ENCODE data around the gene MYADML2. TPM values are rescaled to one million over a fixed set of nuclear protein-coding genes. Genes with fewer than 3 reads are reported as not detected.

The MYADML2 gene
- total RNA-seq, 2 experiments from 2014 or later, result not detected

DNA sequence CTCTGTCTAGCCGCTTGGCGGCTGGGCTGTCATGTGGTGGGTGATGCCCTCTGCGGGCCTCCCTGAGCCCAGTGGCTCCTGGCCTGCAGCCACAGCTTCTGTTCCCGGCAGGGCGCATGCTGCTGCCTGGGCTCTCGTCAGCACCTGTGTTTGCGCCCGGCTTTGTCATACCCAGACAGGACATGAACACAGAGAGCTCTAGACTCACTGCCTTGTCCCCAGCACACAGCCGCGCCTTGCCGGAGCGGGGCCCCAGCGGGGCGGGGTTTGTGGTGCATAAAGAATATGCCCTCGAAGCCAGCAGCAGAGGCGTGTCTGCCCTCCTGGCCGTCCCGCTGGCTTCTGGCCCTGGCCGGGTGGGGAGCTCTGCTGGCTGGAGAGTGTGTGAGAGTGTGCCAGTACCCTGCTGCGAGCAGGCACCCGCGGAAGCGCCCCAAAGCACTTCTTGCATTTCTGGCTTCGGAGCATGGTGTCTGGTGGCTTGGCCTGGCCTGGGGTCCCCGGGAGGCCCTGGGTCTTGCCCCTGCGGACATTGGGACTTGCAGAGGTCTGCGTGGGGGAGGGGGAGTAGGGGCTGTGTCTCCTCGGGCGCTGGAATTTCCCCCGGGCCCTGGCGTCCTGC, 44.8 kb upstream of the MYADML2 start:
- no peaks in the 10 kb centered on the region for H3K4me1 ChIP-seq (ENCODE audit: insufficient read depth, low read length)
- H3K4me1 Mint-ChIP-seq (ENCODE audit: low read depth), result peaks cover 4% of the 10 kb centered on the region
- H3K4me3 Mint-ChIP-seq, result no peak overlapping the region
- H3K4me3 ChIP-seq (ENCODE audit: low read length), result no peak overlapping the region
- intact Hi-C loops (cut with DNase I, micrococcal nuclease), result no loop called here
- no peaks in the 10 kb centered on the region for H3K9me3 ChIP-seq (ENCODE audit: control insufficient read depth in 1 of 2, insufficient read depth in 1 of 2, low read length in 2 of 2)
- ChIA-PET CTCF (no interaction called here), POLR2A (no interaction called here)
- no peaks in the 10 kb centered on the region for H3K27me3 ChIP-seq (ENCODE audit: control insufficient read depth in 1 of 2, insufficient read depth in 2 of 2, low read length in 2 of 2)
- H3K27ac ChIP-seq (ENCODE audit: low read depth in 1 of 2, low read length in 2 of 2), result no peak overlapping the region
- H3K36me3 ChIP-seq (ENCODE audit: insufficient read depth, low read length), result peaks cover 5% of the 10 kb centered on the region
- H3K36me3 Mint-ChIP-seq (ENCODE audit: low read depth), result peaks cover 5% of the 10 kb centered on the region
- H3K27me3 Mint-ChIP-seq, result no peaks in the 10 kb centered on the region
- TF ChIP-seq, protein P1, sequence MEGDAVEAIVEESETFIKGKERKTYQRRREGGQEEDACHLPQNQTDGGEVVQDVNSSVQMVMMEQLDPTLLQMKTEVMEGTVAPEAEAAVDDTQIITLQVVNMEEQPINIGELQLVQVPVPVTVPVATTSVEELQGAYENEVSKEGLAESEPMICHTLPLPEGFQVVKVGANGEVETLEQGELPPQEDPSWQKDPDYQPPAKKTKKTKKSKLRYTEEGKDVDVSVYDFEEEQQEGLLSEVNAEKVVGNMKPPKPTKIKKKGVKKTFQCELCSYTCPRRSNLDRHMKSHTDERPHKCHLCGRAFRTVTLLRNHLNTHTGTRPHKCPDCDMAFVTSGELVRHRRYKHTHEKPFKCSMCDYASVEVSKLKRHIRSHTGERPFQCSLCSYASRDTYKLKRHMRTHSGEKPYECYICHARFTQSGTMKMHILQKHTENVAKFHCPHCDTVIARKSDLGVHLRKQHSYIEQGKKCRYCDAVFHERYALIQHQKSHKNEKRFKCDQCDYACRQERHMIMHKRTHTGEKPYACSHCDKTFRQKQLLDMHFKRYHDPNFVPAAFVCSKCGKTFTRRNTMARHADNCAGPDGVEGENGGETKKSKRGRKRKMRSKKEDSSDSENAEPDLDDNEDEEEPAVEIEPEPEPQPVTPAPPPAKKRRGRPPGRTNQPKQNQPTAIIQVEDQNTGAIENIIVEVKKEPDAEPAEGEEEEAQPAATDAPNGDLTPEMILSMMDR (IDR thresholded peaks at IDR 0.05), result no peak
- no peaks in the 10 kb centered on the region for H3K9me3 Mint-ChIP-seq
- ATAC-seq (ENCODE audit: poor library complexity) (no peak), DNase-seq (no peak)
- H3K27ac Mint-ChIP-seq, result no peak overlapping the region

DNA sequence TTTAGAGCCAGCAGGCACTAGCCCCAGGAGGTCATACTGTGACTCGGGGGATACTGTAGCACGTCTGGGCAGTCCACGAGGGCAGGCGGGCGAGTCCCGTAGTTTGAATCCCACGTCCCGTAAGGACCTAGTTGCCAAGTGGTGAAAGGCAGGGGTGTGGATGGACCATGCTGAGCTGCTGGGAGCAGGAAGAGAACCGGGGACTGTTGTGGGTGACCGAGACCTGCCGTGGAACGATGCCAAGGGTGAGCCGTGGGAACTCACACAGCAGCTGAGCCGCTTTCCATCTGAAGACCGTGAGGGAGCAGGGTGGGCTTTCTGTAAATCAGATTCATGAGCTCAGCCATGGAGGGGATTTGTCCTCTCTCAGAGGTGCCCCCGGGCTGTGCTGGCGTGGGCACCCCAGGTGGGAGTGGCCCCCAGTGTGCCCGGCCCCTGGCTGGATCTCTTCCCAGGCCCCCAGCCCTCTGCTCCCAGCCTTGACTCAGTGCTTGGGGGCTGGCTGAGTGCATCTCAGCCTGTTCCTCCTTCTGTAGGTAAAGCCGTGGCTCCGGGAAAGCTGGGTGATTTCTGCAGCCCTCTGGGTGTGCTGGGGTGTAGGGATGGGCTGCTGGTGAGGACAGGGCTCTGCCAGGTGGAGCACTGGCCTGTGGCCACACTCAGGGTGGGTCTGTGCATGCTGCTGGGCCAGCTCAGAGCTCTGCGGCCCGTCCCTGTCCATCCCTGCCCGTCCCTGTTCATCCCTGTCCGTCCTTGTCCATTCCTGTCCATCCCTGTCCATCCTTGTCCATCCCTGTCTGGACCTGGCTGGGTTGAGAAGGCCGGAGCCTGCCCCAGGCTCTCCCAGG, 44.0 kb upstream of the MYADML2 start:
- Mint-ChIP-seq H3K9me3 (no peaks in the 10 kb centered on the region), H3K4me3 (no peak overlapping the region), H3K36me3 (ENCODE audit: low read depth) (peaks cover 5% of the 10 kb centered on the region), H3K27ac (no peak overlapping the region), H3K27me3 (no peaks in the 10 kb centered on the region), H3K4me1 (ENCODE audit: low read depth) (peaks cover 4% of the 10 kb centered on the region)
- ATAC-seq (ENCODE audit: poor library complexity) (no peak), DNase-seq (no peak)
- Histone ChIP-seq H3K27ac (ENCODE audit: low read depth in 1 of 2, low read length in 2 of 2) (no peak overlapping the region), H3K27me3 (ENCODE audit: control insufficient read depth in 1 of 2, insufficient read depth in 2 of 2, low read length in 2 of 2) (no peaks in the 10 kb centered on the region), H3K4me1 (ENCODE audit: insufficient read depth, low read length) (no peaks in the 10 kb centered on the region), H3K36me3 (ENCODE audit: insufficient read depth, low read length) (peaks cover 12% of the 10 kb centered on the region), H3K4me3 (ENCODE audit: low read length) (no peak overlapping the region), H3K9me3 (ENCODE audit: control insufficient read depth in 1 of 2, insufficient read depth in 1 of 2, low read length in 2 of 2) (no peaks in the 10 kb centered on the region)
- ChIA-PET POLR2A (no interaction called here), CTCF (no interaction called here)
- TF ChIP-seq, protein P1 (IDR thresholded peaks at IDR 0.05), result no peak
- intact Hi-C loops (cut with DNase I, micrococcal nuclease), result no loop called here

DNA sequence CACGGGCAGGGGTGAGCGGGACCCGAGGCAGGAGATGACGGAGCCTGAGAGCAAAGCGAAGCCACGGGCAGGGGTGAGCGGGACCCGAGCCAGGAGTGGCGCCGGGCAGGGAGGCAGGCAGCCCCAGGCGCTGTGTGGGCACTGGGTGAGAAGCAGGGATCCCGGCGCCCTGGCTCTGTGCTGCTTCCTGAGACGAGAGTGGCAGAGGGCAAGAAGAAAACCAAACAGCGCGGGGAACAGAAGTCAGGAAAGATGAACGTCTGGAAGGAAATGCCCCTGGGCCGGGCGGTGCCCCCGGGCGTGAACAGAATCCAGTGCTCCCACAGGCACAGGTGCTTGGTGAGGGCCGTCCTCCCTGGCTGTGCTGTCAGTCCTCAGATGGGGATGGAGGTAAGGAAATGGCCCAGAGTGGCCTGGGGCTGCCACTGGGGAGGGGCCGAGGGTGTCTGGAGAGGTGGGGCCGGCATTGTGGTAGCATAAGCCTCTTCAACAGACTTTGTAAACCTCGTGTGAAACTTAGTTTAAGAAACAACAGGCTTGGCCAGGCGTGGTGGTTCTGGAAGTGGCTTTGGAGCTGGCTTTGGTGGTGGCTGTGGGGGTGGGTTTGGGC, 40.2 kb upstream of the MYADML2 start:
- POLR2A ChIA-PET, result no interaction called here
- Histone ChIP-seq H3K36me3 (ENCODE audit: insufficient read depth, low read length) (peaks cover 34% of the 10 kb centered on the region), H3K9me3 (ENCODE audit: control insufficient read depth in 1 of 2, insufficient read depth in 1 of 2, low read length in 2 of 2) (no peaks in the 10 kb centered on the region), H3K27ac (ENCODE audit: low read depth in 1 of 2, low read length in 2 of 2) (no peak overlapping the region), H3K4me1 (ENCODE audit: insufficient read depth, low read length) (peaks cover 7% of the 10 kb centered on the region), H3K27me3 (ENCODE audit: control insufficient read depth in 1 of 2, insufficient read depth in 2 of 2, low read length in 2 of 2) (no peaks in the 10 kb centered on the region), H3K4me3 (ENCODE audit: low read length) (no peak overlapping the region)
- H3K4me3 Mint-ChIP-seq, result no peak overlapping the region
- H3K9me3 Mint-ChIP-seq, result no peaks in the 10 kb centered on the region
- H3K27me3 Mint-ChIP-seq, result no peaks in the 10 kb centered on the region
- DNase-seq (no peak), ATAC-seq (ENCODE audit: poor library complexity) (no peak)
- TF ChIP-seq, protein P1 (IDR thresholded peaks at IDR 0.05), result no peak
- CTCF ChIA-PET, result no interaction called here
- intact Hi-C loops (cut with DNase I, micrococcal nuclease), result no loop called here
- H3K36me3 Mint-ChIP-seq (ENCODE audit: low read depth), result peaks cover 26% of the 10 kb centered on the region
- peaks cover 8% of the 10 kb centered on the region for H3K4me1 Mint-ChIP-seq (ENCODE audit: low read depth)
- H3K27ac Mint-ChIP-seq, result no peak overlapping the region

Data from CD4-positive, alpha-beta T cell (primary cell).